ENCODE data around the gene THSD7B.
"Not testable (repeated sequence)": the region's sequence is repeated elsewhere in the genome, so short reads cannot be mapped to it uniquely, and the experiment has no call there.

THSD7B gene

GRCh38 chr2:137051778-137052398 is 286.5 kb downstream of the THSD7B start:
- DNase-seq, result no peak

GRCh38 chr2:137056704-137057103 is 291.4 kb downstream of the THSD7B start:
- DNase-seq, result no peak

- DNase-seq, result not testable (repeated sequence)
These were observed 310.9 kb downstream of the THSD7B start for GRCh38 chr2:137076111-137076765.

- DNase-seq, result no peak
These were observed 326.4 kb downstream of the THSD7B start for GRCh38 chr2:137091704-137092103.

- DNase-seq, result no peak
These were observed 327.8 kb downstream of the THSD7B start for GRCh38 chr2:137093116-137093515.

- DNase-seq, result no peak
These were observed 330.8 kb downstream of the THSD7B start for GRCh38 chr2:137096187-137096586.

GRCh38 chr2:137096693-137097092 is 331.3 kb downstream of the THSD7B start:
- DNase-seq, result no peak

GRCh38 chr2:137101814-137102213 is 336.5 kb downstream of the THSD7B start:
- DNase-seq, result not testable (repeated sequence)

GRCh38 chr2:137107904-137108303 is 342.6 kb downstream of the THSD7B start:
- no peak for DNase-seq

- DNase-seq, result no peak
These were observed 346.6 kb downstream of the THSD7B start for GRCh38 chr2:137111896-137112295.

GRCh38 chr2:137115081-137115794 is 349.9 kb downstream of the THSD7B start:
- DNase-seq, result no peak

GRCh38 chr2:137115795-137116089 is 350.4 kb downstream of the THSD7B start:
- DNase-seq, result no peak

- no peak for DNase-seq
These were observed 352.0 kb downstream of the THSD7B start for GRCh38 chr2:137117385-137117784.

GRCh38 chr2:137118140-137118539 is 352.8 kb downstream of the THSD7B start:
- no peak for DNase-seq

- DNase-seq, result no peak
These were observed 357.9 kb downstream of the THSD7B start for GRCh38 chr2:137123226-137123625.

- no peak for DNase-seq
These were observed 367.9 kb downstream of the THSD7B start for GRCh38 chr2:137133225-137133624.

GRCh38 chr2:137138263-137138662 is 372.9 kb downstream of the THSD7B start:
- no peak for DNase-seq

- no peak for DNase-seq
These were observed 386.4 kb downstream of the THSD7B start for GRCh38 chr2:137151731-137152130.

GRCh38 chr2:137154946-137155345 is 389.6 kb downstream of the THSD7B start:
- DNase-seq, result no peak

- DNase-seq, result no peak
These were observed 390.2 kb downstream of the THSD7B start for GRCh38 chr2:137155356-137156104.

- no peak for DNase-seq
These were observed 391.0 kb downstream of the THSD7B start for GRCh38 chr2:137156221-137156844.

GRCh38 chr2:137157851-137158250 is 392.5 kb downstream of the THSD7B start:
- no peak for DNase-seq

GRCh38 chr2:137161250-137161649 is 395.9 kb downstream of the THSD7B start:
- no peak for DNase-seq
